Left ventricle myocardium inferior (tissue), 1 donor: Measurements from ENCODE around the gene ANKRD39. TPM values are rescaled to one million over a fixed set of nuclear protein-coding genes. Genes with fewer than 3 reads are reported as not detected.
A peak's percentile ranks its signal among the peaks of the same experiment; 100 is the strongest.

Experiments
- DNase-seq: peaks from one replicate; pipeline ENCODE4 v3.0.0-alpha.2; 2020
- H3K27ac ChIP-seq: fragments of 200-600 bp; replicated peaks from 2 replicates; pipeline ENCODE4 v1.8.0; 2021
- H3K27me3 ChIP-seq: fragments of 200-600 bp; 2 replicates; pipeline ENCODE4 v1.8.0; 2021; ENCODE audit warnings: low read depth
- H3K36me3 ChIP-seq: fragments of 200-600 bp; 2 replicates; pipeline ENCODE4 v1.8.0; 2021
- H3K4me1 ChIP-seq: fragments of 200-600 bp; 2 replicates; pipeline ENCODE4 v1.8.0; 2021
- H3K4me3 ChIP-seq: fragments of 200-600 bp; 2 replicates; pipeline ENCODE4 v1.8.0; 2021; ENCODE audit warnings: mild to moderate bottlenecking, moderate library complexity
- H3K9me3 ChIP-seq: fragments of 200-600 bp; replicated peaks from 2 replicates; pipeline ENCODE4 v1.8.0; 2021
- CTCF ChIP-seq: fragments of 200-600 bp; IDR thresholded peaks from 2 replicates; pipeline ENCODE4 v1.8.0; 2021; ENCODE audit warnings: antibody characterized with exemption, mild to moderate bottlenecking, borderline replicate concordance
- intact Hi-C: fragments of 100-400 bp; cut with micrococcal nuclease; formaldehyde crosslinking; loops from one replicate; pipeline ENCODE4 v1.11.0; 2022
- total RNA-seq: library from RNA; stranded (reverse); fragmentation: NEBNext Ultra II Directional; extraction: Animal tissue kit (Norgen Biotek cat#: 25700); gene quantifications from one replicate; pipeline ENCODE4 v1.2.1, GENCODE V29; 2021
- donor health status: DM: no; HTN: yes; CAD: no; lungs with severe emphysema.

Gene ANKRD39
- total RNA-seq, 1 donor from 2014 or later: 14.3 TPM

GRCh38 chr2:96852667-96853066, 5.1 kb downstream of the ANKRD39 start:
- Histone ChIP-seq H3K27me3 (no peaks in the 10 kb centered on the region), H3K4me3 (no peak overlapping the region), H3K9me3 (no peaks in the 10 kb centered on the region), H3K36me3 (peaks cover 64% of the 10 kb centered on the region), H3K4me1 (peaks cover 24% of the 10 kb centered on the region), H3K27ac (no peak overlapping the region)
- no peak for TF ChIP-seq CTCF
- intact Hi-C loops: no loop called here
- no peak for DNase-seq

- Histone ChIP-seq H3K9me3 (no peaks in the 10 kb centered on the region), H3K4me3 (no peak overlapping the region), H3K27ac (peak overlapping the region; percentile 31), H3K36me3 (peaks cover 69% of the 10 kb centered on the region), H3K4me1 (peaks cover 25% of the 10 kb centered on the region), H3K27me3 (no peaks in the 10 kb centered on the region)
- intact Hi-C loops: no loop called here
- TF ChIP-seq CTCF: no peak
- DNase-seq: no peak
Measured at GRCh38 chr2:96848264-96848663, 9.6 kb downstream of the ANKRD39 start.

GRCh38 chr2:96847586-96847985, 10.2 kb downstream of the ANKRD39 start:
- no peak for TF ChIP-seq CTCF
- Histone ChIP-seq H3K9me3 (no peaks in the 10 kb centered on the region), H3K27ac (peak overlapping the region; percentile 31), H3K27me3 (no peaks in the 10 kb centered on the region), H3K4me3 (no peak overlapping the region), H3K4me1 (peaks cover 32% of the 10 kb centered on the region), H3K36me3 (peaks cover 62% of the 10 kb centered on the region)
- intact Hi-C loops: no loop called here
- DNase-seq: no peak

- Histone ChIP-seq H3K9me3 (no peaks in the 10 kb centered on the region), H3K27ac (no peak overlapping the region), H3K36me3 (peaks cover 57% of the 10 kb centered on the region), H3K4me3 (no peak overlapping the region), H3K27me3 (no peaks in the 10 kb centered on the region), H3K4me1 (peaks cover 40% of the 10 kb centered on the region)
- DNase-seq: no peak
- intact Hi-C loops: no loop called here
- no peak for TF ChIP-seq CTCF
Measured at GRCh38 chr2:96846825-96847224, 11.0 kb downstream of the ANKRD39 start.

GRCh38 chr2:96844405-96844808, 13.4 kb downstream of the ANKRD39 start:
- DNase-seq: no peak
- peak overlapping the region; percentile 82 for H3K27ac ChIP-seq

More at GRCh38 chr2:96844405-96844808, 13.4 kb downstream of the ANKRD39 start:
- H3K36me3 ChIP-seq: peaks cover 43% of the 10 kb centered on the region
- no peak overlapping the region for H3K4me3 ChIP-seq
- intact Hi-C loops: no loop called here
- H3K27me3 ChIP-seq: no peaks in the 10 kb centered on the region
- no peaks in the 10 kb centered on the region for H3K9me3 ChIP-seq
- H3K4me1 ChIP-seq: peaks cover 57% of the 10 kb centered on the region
- TF ChIP-seq CTCF: no peak
